GM23338 (cell line): ENCODE data around the gene MICAL3. TPM values are rescaled to one million over a fixed set of nuclear protein-coding genes. Genes with fewer than 3 reads are reported as not detected.

Experiments
- ATAC-seq: fragments of 200-7000 bp; cut with Tn5 transposase; 3 replicates; pipeline ENCODE4 v1.9.1; 2020
- DNase-seq: peaks from one replicate; pipeline ENCODE4 v3.0.0-alpha.2; 2015; ENCODE audit warnings: low spot score
- H2AFZ ChIP-seq: fragments of 200-600 bp; sonication (generic); 2 replicates; pipeline ENCODE4 v1.8.0; 2016; ENCODE audit warnings: antibody characterized with exemption, mild to moderate bottlenecking, moderate library complexity
- H3F3A ChIP-seq: fragments of 200-600 bp; sonication (generic); replicated peaks from 2 replicates; pipeline ENCODE4 v1.8.0; 2017; ENCODE audit warnings: antibody characterized with exemption, mixed run types, low read depth
- H3K27ac ChIP-seq: fragments of 200-600 bp; sonication (generic); 2 replicates; pipeline ENCODE4 v1.6.1; 2016; ENCODE audit warnings: low read depth
- H3K27me3 ChIP-seq: fragments of 200-600 bp; sonication (generic); 2 replicates; pipeline ENCODE4 v1.8.0; 2016; ENCODE audit warnings: mild to moderate bottlenecking, mixed run types, moderate library complexity; ENCODE audit not compliant: insufficient read depth
- H3K36me3 ChIP-seq: fragments of 200-600 bp; sonication (generic); 2 replicates; pipeline ENCODE4 v1.8.0; 2016; ENCODE audit warnings: mild to moderate bottlenecking; ENCODE audit not compliant: insufficient read depth
- H3K4me1 ChIP-seq: fragments of 200-600 bp; sonication (generic); 2 replicates; pipeline ENCODE4 v1.8.0; 2016; ENCODE audit warnings: mild to moderate bottlenecking, moderate library complexity; ENCODE audit not compliant: insufficient read depth
- H3K4me2 ChIP-seq: fragments of 200-600 bp; sonication (generic); 2 replicates; pipeline ENCODE4 v1.7.1; 2017; ENCODE audit warnings: mixed run types
- H3K4me3 ChIP-seq: fragments of 200-600 bp; sonication (generic); 2 replicates; pipeline ENCODE4 v1.6.1; 2016; ENCODE audit warnings: mixed run types
- H3K79me2 ChIP-seq: fragments of 200-600 bp; sonication (generic); replicated peaks from 2 replicates; pipeline ENCODE4 v1.8.0; 2017; ENCODE audit warnings: mild to moderate bottlenecking; ENCODE audit not compliant: insufficient read depth
- H3K9me2 ChIP-seq: fragments of 200-600 bp; sonication (generic); 2 replicates; pipeline ENCODE4 v1.8.0; 2017; ENCODE audit not compliant: insufficient read depth
- H4K20me1 ChIP-seq: fragments of 200-600 bp; sonication (generic); replicated peaks from 2 replicates; pipeline ENCODE4 v1.8.0; 2017; ENCODE audit warnings: mild to moderate bottlenecking; ENCODE audit not compliant: insufficient read depth
- H3K27ac Mint-ChIP-seq: 2 replicates; pipeline ENCODE4 v1.8.0; 2020; ENCODE audit warnings: inconsistent platforms, mild to moderate bottlenecking, moderate library complexity, mixed read lengths
- H3K27me3 Mint-ChIP-seq: 3 replicates; pipeline ENCODE4 v1.8.0; 2022; ENCODE audit warnings: low read depth, mild to moderate bottlenecking, moderate library complexity, mixed read lengths, inconsistent platforms; ENCODE audit not compliant: insufficient read depth, poor library complexity
- H3K36me3 Mint-ChIP-seq: 3 replicates; pipeline ENCODE4 v1.8.0; 2021; ENCODE audit warnings: low read depth, mild to moderate bottlenecking, inconsistent platforms, moderate library complexity, mixed read lengths
- H3K4me1 Mint-ChIP-seq: 3 replicates; pipeline ENCODE4 v1.8.0; 2020; ENCODE audit warnings: mild to moderate bottlenecking, inconsistent platforms, mixed read lengths
- H3K4me3 Mint-ChIP-seq: 3 replicates; pipeline ENCODE4 v1.8.0; 2021; ENCODE audit warnings: moderate library complexity, mild to moderate bottlenecking, inconsistent platforms, mixed read lengths
- H3K9me3 Mint-ChIP-seq: 3 replicates; pipeline ENCODE4 v1.8.0; 2020; ENCODE audit warnings: moderate library complexity, mild to moderate bottlenecking, inconsistent platforms, mixed read lengths
- CREB1 ChIP-seq: fragments of 250-450 bp; sonication (Bioruptor Pico); IDR thresholded peaks from 2 replicates; pipeline ENCODE4 v1.5.0; 2020; ENCODE audit warnings: low read depth, mild to moderate bottlenecking, moderate library complexity
- JUNB ChIP-seq: IDR thresholded peaks from one replicate; pipeline ENCODE4 v1.6.1; 2016; ENCODE audit warnings: antibody characterized with exemption; ENCODE audit not compliant: unreplicated experiment
- STAT1 ChIP-seq: IDR thresholded peaks from one replicate; pipeline ENCODE4 v1.6.1; 2016; ENCODE audit warnings: antibody characterized with exemption; ENCODE audit not compliant: unreplicated experiment
- ZNF114 ChIP-seq: fragments of 250-450 bp; sonication (Bioruptor Pico); IDR thresholded peaks from 2 replicates; pipeline ENCODE4 v1.5.0; 2020; ENCODE audit warnings: mild to moderate bottlenecking, moderate library complexity
- ZNF331 ChIP-seq: fragments of 250-450 bp; sonication (Bioruptor Pico); IDR thresholded peaks from 2 replicates; pipeline ENCODE4 v1.5.0; 2020; ENCODE audit warnings: low read depth, mild to moderate bottlenecking, moderate library complexity
- polyA plus RNA-seq: library from polyadenylated mRNA; unstranded; fragments of >200 nt; fragmentation: Nextera tagmentation; extraction: Ambion mirVana; gene quantifications from 2 replicates; pipeline ENCODE4 v1.2.1, GENCODE V29; 2016
- total RNA-seq: library from RNA; depleted of rRNA; stranded (reverse); fragments of >200 nt; shearing (Covaris generic); gene quantifications from 2 replicates; pipeline ENCODE4 v1.2.3, GENCODE V29; 2014
- TF ChIP-seq, protein P1 (sequence below): IDR thresholded peaks from 2 replicates; pipeline ENCODE4 v1.6.1; 2016; ENCODE audit warnings: antibody characterized with exemption
- TF ChIP-seq, protein P2 (sequence below): IDR thresholded peaks from one replicate; pipeline ENCODE4 v1.6.1; 2018; ENCODE audit warnings: antibody characterized with exemption; ENCODE audit not compliant: unreplicated experiment
- TF ChIP-seq, protein P3 (sequence below), 2 experiments: fragments of 200-600 bp in 1 of 2; sonication (generic) in 1 of 2; conservative IDR thresholded peaks; 2 replicates each; pipeline versions ENCODE4 v1.5.1 to v1.6.1; 2016 to 2017; ENCODE audit warnings: antibody characterized with exemption in 2 of 2, low read depth in 2 of 2, mild to moderate bottlenecking in 2 of 2, moderate library complexity in 1 of 2

Gene MICAL3
- total and polyA plus RNA-seq, 2 experiments from 2014 or later: 10.1 to 33.9 TPM

DNA sequence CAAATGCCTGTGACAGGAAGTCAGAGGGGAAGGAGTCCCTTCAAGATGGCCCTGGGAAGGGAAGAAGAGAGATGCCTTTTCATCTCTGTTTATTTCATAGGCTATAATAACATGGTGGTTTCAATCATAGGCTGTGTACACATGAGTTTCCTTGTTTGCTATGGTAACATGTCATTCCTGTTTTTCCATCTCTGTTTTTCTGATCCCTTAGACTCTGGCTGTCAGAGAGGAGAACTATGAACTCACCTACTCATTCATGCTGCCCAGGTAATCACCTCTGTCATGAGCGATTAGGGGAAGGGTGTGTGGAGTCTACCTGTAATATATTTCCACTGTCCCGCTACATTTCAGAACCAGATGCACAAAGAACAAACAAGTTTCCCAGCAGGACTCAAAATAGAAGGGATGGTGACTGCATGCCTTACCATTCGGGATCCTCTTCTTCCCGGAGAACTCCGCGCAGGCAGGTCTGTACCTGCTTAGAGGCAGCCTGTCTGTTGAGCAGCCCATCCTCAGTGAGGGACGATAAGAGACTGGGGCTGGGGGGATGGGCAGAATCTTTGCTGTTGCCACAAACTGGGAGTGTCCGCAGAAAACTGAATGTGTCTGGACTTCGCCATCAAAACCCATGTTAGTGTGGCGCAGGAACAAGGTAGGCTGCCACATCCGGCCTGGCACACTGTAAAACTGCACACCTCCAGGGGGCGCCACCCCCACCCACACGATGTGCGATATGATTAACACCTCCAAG is 46.4 kb upstream of the MICAL3 start:
- no peak overlapping the region for H3K27ac Mint-ChIP-seq
- peak; percentile 29; the same call in 1 of the 3 replicates for ATAC-seq

More for the DNA sequence above, 46.4 kb upstream of the MICAL3 start:
- no peaks in the 10 kb centered on the region for H3K4me1 ChIP-seq
- H3K79me2 ChIP-seq: no peaks in the 10 kb centered on the region
- Mint-ChIP-seq H3K9me3 (no peaks in the 10 kb centered on the region), H3K36me3 (no peaks in the 10 kb centered on the region), H3K27me3 (peaks cover 3% of the 10 kb centered on the region), H3K4me3 (no peak overlapping the region), H3K4me1 (no peaks in the 10 kb centered on the region; the same call in 1 of the 3 replicates)
- H3K27ac ChIP-seq: no peak overlapping the region
- no peaks in the 10 kb centered on the region for H3K27me3 ChIP-seq
- H3K4me3 ChIP-seq: no peak overlapping the region
- no peaks in the 10 kb centered on the region for H4K20me1 ChIP-seq
- DNase-seq: peak; percentile 24
- H3K9me2 ChIP-seq: no peaks in the 10 kb centered on the region
- H2AFZ ChIP-seq: no peak overlapping the region
- TF ChIP-seq ZNF331 (no peak), STAT1 (no peak), CREB1 (no peak), ZNF114 (CRISPR knock-in tag) (no peak), JUNB (no peak)
- TF ChIP-seq, protein P1, sequence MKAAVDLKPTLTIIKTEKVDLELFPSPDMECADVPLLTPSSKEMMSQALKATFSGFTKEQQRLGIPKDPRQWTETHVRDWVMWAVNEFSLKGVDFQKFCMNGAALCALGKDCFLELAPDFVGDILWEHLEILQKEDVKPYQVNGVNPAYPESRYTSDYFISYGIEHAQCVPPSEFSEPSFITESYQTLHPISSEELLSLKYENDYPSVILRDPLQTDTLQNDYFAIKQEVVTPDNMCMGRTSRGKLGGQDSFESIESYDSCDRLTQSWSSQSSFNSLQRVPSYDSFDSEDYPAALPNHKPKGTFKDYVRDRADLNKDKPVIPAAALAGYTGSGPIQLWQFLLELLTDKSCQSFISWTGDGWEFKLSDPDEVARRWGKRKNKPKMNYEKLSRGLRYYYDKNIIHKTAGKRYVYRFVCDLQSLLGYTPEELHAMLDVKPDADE: no peak
- TF ChIP-seq, protein P2, sequence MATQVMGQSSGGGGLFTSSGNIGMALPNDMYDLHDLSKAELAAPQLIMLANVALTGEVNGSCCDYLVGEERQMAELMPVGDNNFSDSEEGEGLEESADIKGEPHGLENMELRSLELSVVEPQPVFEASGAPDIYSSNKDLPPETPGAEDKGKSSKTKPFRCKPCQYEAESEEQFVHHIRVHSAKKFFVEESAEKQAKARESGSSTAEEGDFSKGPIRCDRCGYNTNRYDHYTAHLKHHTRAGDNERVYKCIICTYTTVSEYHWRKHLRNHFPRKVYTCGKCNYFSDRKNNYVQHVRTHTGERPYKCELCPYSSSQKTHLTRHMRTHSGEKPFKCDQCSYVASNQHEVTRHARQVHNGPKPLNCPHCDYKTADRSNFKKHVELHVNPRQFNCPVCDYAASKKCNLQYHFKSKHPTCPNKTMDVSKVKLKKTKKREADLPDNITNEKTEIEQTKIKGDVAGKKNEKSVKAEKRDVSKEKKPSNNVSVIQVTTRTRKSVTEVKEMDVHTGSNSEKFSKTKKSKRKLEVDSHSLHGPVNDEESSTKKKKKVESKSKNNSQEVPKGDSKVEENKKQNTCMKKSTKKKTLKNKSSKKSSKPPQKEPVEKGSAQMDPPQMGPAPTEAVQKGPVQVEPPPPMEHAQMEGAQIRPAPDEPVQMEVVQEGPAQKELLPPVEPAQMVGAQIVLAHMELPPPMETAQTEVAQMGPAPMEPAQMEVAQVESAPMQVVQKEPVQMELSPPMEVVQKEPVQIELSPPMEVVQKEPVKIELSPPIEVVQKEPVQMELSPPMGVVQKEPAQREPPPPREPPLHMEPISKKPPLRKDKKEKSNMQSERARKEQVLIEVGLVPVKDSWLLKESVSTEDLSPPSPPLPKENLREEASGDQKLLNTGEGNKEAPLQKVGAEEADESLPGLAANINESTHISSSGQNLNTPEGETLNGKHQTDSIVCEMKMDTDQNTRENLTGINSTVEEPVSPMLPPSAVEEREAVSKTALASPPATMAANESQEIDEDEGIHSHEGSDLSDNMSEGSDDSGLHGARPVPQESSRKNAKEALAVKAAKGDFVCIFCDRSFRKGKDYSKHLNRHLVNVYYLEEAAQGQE: no peak
- TF ChIP-seq, protein P3, sequence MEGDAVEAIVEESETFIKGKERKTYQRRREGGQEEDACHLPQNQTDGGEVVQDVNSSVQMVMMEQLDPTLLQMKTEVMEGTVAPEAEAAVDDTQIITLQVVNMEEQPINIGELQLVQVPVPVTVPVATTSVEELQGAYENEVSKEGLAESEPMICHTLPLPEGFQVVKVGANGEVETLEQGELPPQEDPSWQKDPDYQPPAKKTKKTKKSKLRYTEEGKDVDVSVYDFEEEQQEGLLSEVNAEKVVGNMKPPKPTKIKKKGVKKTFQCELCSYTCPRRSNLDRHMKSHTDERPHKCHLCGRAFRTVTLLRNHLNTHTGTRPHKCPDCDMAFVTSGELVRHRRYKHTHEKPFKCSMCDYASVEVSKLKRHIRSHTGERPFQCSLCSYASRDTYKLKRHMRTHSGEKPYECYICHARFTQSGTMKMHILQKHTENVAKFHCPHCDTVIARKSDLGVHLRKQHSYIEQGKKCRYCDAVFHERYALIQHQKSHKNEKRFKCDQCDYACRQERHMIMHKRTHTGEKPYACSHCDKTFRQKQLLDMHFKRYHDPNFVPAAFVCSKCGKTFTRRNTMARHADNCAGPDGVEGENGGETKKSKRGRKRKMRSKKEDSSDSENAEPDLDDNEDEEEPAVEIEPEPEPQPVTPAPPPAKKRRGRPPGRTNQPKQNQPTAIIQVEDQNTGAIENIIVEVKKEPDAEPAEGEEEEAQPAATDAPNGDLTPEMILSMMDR (conservative IDR thresholded peaks at IDR 0.05; ENCODE audit: low read depth in 2 of 2): peak; percentile 48 to 73
- no peaks in the 10 kb centered on the region for H3F3A ChIP-seq
- no peak overlapping the region for H3K4me2 ChIP-seq
- no peaks in the 10 kb centered on the region for H3K36me3 ChIP-seq
